ENCODE results near the gene NEGR1.

GRCh38 chr1:71634159-71634558, 648.2 kb downstream of the NEGR1 start:
- TF ChIP-seq, protein P1, sequence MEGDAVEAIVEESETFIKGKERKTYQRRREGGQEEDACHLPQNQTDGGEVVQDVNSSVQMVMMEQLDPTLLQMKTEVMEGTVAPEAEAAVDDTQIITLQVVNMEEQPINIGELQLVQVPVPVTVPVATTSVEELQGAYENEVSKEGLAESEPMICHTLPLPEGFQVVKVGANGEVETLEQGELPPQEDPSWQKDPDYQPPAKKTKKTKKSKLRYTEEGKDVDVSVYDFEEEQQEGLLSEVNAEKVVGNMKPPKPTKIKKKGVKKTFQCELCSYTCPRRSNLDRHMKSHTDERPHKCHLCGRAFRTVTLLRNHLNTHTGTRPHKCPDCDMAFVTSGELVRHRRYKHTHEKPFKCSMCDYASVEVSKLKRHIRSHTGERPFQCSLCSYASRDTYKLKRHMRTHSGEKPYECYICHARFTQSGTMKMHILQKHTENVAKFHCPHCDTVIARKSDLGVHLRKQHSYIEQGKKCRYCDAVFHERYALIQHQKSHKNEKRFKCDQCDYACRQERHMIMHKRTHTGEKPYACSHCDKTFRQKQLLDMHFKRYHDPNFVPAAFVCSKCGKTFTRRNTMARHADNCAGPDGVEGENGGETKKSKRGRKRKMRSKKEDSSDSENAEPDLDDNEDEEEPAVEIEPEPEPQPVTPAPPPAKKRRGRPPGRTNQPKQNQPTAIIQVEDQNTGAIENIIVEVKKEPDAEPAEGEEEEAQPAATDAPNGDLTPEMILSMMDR (conservative IDR thresholded peaks at IDR 0.05; ENCODE audit: low read length): no peak
- no peak for TF ChIP-seq EZH2phosphoT487 (IDR thresholded peaks at IDR 0.05; ENCODE audit: borderline replicate concordance)

Data from Loucy (cell line).